ENCODE results near the gene PTPRQ.

The PTPRQ gene

DNA sequence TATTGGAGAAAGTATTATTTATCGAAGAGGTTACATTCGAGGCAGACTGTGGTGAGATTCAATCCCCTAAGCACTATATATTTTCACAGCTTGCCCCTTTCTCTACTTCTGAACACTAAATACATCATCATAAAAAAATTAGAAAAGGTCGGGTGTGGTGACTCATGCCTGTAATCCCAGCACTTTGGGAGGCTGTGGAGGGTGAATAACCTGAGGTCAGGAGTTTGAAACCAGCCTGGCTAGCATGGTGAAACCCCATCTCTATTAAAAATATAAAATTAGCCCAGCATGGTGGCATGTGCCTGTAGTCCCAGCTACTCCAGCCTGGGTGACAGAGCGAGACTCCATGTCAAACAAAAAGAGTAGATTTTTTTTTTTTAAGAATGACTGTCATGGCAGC lies 192.8 kb downstream of the PTPRQ start:
- DNase-seq (ENCODE audit: low spot score) = no peak

DNA sequence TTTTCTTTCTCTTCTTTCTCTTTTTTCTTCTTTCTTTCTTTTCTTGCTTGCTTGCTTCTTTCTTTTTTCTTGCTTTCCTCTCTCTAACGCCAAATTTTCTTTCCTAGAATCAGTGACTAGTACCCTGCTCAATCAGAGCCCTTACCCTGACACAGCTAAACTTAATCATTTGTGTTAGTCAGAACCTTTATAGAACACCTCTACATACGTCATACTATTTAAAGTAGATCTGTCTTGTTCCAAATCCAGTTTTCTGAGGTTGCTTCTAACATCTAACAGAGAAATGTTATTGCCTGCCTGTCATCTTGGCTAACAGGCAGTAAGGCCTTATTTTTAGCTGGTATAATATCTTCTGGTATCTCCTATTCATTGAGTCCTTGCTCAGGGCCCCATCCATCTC lies 197.9 kb downstream of the PTPRQ start:
- no peak for DNase-seq (ENCODE audit: low spot score)

DNA sequence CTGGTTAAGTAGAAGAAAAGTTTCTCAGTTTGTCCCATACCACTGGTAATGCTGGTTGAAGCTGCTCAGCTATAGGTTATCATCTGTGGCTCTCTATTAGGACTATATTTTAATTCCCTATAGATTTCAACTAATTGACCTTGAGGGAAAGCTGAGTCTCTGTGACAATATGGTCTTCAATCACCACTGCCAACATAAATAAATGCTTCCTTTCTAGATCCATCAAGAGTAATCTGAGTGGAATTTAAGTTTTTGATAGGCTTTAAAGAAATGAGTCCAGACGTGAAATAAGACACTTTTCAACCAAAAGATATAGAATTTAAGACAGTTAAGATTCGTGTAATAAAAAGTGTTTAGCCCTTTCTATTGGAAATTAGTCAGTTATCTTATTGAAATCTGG lies 199.9 kb downstream of the PTPRQ start:
- DNase-seq (ENCODE audit: low spot score) = no peak

DNA sequence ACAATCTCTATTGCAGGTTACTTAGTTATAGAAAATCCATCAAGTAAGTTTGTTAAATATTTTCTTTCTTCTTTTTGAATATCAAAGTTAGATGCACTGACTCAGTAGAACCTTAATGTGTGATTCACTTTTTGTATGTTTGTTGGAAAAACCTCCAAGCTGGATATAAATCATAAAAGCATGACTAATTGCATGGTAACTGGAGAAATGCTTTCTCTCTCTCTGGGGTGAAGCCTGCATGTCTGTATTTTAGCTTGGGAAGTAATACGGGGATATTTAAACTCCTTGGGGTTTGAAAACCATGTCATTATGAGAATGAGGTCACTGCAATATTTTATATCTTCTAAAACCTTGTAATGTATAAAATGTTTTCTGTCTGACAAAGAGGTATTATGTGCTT lies 204.8 kb downstream of the PTPRQ start:
- DNase-seq (ENCODE audit: low spot score) = peak; percentile 13

DNA sequence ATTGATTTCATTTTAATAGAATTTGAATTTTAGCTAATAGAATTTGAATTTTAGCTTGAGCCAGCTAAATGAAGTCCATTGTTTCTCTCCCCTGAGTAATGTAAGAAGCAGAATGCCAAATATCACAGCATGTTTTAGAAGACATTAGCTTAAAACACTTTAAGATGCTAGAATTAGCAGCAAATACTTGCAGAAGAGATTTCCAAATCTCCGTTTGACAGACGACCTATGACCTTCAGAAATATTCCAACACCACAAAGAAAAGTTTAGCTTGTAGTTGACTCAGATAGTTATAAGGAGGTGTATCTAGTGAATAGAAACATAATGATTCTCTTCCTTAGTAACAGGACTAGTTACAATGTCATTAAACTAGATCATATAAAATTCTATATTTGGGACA lies 211.7 kb downstream of the PTPRQ start:
- DNase-seq (ENCODE audit: low spot score) = no peak

DNA sequence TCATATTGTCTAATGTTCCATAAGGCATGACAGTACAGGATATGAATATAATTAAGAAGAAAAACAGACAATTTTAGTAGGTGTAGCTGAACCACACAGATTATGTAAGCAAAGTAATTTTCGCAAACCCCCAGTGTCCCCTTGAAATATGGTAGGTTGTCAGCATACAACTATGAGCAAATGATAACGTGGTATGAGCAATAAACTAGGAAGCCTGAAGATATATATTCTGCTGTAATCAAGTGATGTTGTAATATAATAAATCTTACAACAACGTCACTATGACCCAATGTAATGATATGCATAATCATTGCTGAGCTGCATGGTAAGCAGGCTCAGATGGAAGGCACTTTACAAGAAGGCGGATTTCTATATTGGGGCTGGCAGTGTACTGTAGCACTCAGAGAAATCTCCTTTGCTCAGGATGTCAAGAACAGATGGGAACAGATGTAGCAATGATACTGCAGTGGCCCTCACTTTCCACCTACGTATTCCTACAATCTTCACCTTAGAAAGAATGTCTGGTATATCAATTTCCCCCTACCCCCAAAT lies 215.6 kb downstream of the PTPRQ start:
- no peak for DNase-seq (ENCODE audit: low spot score)

DNA sequence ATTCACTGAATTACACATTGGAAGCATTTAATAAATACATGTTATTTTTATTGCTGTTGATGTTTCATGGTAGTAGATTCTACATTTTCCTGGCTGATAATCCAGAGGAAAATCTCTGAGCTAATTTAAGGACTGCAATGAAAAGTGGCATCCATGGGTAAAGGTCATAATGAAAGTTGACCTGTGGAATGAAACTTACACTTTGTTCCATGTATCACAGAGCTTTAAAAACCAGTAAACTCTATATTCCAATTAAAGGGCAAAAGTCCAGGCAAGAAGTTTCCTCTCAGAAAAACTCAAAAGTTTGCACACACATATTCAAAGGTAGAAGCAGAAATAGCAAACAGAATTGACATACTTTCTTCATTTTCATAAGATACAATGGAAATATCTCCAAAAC lies 218.6 kb downstream of the PTPRQ start:
- no peak for DNase-seq (ENCODE audit: low spot score)

DNA sequence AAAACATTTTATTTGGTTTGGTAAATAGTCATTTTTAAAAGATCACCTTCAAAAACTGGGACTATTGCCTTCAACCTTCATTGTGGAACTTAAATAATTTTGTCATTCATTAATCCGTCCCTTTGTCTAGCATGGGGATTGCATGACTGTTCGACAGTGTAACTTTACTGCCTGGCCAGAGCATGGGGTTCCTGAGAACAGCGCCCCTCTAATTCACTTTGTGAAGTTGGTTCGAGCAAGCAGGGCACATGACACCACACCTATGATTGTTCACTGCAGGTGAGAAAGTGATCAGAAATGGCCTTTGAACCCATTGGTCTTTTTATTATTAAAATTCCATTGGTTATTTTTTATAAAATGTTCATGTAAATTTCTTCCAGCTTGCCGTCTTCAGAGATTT lies 226.2 kb downstream of the PTPRQ start:
- DNase-seq (ENCODE audit: low spot score) = no peak

DNA sequence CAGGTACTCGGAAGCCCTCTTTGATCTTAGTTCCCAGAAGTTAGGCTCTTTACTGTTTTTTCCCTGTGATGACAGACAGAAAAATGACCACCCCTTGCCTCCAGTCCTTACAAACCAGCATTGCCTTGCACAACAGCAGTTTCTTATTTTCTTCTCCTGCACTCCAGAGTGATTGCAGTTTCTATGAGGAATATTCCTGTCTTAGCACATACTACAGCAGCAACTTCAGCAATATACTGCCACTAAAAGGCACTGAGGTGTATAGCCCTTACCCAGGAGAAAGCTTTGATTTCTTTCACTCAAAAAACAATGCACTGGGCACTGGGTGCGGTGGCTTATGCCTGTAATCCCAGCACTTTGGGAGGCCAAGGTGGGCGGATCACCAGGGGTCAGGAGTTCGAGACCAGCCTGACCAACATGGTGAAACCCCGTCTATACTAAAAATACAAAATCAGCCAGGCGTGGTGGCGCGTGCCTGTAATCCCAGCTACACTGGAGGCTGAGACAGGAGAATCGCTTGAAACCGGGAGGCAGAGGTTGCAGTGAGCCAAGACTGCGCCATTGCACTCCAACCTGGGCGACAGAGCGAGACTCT lies 232.1 kb downstream of the PTPRQ start:
- DNase-seq (ENCODE audit: low spot score) = peak; percentile 3

DNA sequence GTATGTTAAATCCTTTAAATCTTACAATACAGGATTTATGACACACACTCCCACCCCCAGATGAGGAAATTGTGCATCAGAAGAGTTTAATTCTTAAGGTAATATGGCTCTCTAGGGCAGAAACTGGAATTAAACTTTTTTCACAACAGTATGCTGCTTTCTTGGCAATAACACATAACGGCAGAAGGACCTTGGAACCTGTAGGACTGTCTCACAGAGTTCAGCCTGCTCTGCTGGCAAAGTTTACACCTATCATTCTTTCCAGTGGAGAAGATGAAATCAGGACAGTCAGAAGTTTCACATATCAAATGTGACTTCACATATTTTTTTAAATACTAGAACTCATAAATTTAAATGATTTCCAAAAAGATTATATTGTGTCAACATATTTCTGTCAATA lies 232.8 kb downstream of the PTPRQ start:
- no peak for DNase-seq (ENCODE audit: low spot score)

DNA sequence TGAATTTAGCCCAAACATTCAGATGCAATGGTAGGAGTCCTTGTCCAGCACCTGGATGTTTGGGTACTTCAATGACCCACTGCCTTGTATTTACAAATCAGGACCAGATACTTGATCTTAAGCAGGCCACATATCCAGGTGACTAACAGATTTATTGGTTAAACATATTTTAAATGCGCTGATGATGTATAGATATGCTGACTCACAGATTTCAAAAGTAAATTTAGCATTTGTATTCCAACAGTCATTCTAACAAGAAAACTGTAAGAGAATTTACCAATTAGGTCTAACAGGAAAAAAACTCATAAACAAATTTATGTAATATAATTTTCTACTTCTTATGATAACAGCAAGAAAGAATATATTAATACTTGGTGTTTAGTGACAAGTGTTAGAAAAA lies 234.0 kb downstream of the PTPRQ start:
- no peak for DNase-seq (ENCODE audit: low spot score)

DNA sequence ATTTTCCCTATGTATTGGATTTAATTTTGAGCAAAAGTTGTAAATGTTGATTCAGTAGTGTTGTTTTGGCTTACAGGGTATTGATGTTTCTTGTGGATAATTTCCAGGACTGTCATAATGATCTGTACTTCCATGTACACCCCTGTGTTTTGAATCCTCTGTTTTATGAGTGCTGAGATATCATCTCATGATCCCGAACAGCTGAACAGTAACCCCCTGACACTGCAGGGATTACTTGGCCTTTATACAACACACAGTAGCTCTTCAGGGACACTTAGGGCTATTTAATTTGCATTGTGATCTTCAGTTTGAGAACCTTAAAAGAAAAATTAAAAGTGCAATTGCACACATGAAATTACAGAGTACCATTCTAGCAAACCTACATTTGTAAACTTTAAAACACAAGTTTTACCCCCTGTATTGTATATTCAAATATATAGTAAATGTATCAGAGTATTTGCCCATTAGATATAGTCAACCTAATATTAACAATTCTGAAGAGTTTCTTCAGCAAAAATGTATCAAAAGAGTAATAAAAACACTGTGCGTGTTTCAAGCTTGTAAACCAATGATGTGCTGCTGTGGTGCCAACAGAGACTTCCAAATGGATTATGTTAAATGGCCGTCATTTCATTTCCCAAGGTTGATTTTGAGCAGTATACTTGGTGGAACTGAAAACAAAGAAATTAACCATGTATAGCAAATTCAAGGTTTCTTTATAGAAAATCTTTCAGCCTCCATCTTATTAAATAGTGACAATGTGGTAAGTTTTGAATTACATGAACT lies 235.5 kb downstream of the PTPRQ start:
- no peak for DNase-seq (ENCODE audit: low spot score)

DNA sequence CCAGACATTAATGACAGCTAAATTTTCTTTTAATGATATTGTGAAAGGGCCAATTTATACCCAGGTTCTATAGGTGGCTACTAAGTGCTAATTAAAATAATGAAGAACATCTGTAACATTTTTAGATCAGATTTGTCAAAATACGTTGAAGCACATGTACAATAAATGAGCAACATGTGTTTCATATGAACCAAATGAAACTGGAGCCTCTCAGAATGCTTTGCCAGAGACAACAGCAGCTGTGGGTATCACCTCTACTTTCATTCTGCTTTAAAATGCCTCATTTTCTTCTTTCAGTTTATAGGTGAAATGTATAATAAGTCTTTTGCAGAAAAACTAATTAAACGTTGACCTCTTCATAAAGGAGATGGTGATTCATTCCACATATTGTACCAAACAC lies 237.3 kb downstream of the PTPRQ start:
- no peak for DNase-seq (ENCODE audit: low spot score)

DNA sequence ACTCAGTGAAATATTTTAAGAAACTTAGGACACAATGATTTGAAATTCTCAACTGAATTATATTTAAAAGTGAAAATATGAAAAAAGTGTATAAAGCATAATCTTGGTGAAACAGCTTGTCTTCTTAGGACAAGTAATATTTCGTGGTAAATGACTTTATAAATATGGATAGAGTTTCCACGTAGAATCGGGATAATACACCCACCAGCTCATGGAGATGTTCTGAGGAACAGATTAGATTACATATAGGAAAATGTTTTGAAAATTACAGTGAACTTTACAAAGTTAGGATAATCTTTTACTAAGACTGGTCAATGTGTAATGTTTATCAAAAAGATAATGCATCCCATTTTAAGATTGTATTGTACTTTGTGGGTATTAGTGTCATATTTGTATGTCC lies 237.8 kb downstream of the PTPRQ start:
- DNase-seq (ENCODE audit: low spot score) = no peak

DNA sequence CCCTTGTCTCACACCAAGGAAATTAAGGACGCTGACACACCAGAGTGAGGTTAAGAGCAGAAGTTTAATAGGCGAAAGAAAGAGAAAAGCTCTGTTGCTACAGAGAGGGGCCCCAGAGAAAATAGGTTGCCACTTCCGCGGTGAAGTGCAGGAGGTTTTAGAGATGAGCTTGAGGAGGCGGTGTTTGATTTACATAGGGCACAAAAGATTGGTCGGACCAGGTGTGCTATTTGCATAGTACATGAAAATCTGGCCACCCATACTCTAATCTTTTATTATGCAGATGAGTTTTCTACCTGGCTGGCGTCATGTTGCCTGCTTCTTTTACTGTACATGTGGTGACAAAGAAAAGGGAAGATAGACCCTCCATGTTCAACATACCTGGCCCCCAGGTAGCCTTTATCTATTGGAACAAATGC lies 240.1 kb downstream of the PTPRQ start:
- DNase-seq (ENCODE audit: low spot score) = no peak

DNA sequence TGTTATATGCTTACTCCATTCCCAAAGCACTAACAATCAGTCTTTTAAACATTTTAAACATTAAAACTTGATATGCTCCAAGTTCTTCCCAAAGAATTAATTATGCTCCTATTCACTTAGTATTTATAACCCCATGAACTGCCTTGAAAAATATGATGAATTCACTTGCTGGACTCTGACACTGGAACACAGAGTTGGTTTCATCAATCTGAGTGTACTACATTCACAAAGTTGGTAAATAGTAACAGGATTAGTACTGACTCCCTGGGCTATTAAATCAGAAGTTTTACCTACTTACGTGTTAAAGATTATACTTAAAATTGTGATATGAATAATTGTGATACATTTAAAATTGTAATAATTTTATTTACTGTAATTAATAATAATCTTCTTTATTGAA lies 246.1 kb downstream of the PTPRQ start:
- no peak for DNase-seq (ENCODE audit: low spot score)

DNA sequence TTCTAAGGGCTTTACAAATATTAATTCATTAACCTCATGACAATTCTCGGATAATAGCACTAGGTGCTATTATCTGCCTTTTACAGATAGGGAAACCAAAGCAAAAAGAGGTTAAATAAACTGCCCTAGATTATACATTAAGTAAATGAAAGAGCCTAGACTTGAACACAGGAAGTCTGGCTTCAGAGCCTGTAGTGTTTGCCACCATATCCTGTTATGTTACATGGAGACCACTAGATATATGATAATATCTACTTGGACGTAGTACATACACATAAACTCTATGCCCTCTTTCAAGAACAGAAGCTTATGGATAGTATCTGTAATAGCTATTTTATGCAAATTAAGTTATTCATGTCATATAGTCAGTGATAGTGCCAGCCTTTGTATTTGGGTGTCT lies 246.5 kb downstream of the PTPRQ start:
- no peak for DNase-seq (ENCODE audit: low spot score)

DNA sequence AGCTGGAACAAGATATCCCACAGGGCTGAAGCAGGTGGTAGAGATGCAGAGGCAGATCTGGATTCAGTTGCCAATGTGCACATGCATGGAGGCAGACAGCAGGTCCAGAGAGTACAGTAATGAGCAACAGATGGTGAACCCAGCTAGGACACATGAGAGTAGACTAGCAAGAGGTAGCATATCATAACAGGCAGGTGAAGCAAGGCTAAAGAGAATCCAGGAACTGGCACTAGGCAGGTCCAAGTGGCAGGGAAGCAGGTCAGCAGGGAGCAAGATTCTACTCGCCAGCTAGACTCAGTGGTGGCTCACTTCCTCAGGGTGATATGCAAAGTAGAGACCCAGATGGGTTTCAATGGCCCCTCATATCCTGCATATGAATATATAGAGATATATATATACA lies 248.1 kb downstream of the PTPRQ start:
- no peak for DNase-seq (ENCODE audit: low spot score)

DNA sequence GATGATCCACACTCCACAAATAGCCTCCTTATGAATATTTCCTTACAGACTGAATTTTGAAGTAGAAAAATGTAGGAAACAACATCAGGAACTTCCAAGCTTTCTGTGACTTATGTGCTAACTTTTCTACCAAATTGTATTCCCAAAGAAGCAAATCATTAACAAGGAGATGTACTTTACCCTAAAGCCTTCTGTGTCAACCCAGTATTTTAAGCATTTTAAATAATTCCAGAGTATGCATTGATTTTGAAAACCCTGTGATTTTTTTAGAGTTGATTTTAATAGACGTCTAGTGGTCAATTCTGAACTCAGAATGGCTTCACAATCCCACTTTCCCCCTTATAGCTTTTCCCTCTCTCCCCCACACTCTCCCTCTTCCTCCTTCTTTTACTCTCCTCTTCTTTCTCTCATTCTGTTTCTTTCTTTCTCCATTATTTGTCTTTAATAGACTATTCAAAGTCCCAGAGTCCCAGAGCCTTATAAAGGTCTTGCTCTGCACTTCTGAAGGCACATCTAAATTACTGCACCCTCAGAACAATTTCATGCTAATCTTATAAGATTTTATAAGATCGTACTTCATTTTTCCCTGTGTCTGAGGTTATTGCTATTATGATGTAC lies 253.3 kb downstream of the PTPRQ start:
- no peak for DNase-seq (ENCODE audit: low spot score)

DNA sequence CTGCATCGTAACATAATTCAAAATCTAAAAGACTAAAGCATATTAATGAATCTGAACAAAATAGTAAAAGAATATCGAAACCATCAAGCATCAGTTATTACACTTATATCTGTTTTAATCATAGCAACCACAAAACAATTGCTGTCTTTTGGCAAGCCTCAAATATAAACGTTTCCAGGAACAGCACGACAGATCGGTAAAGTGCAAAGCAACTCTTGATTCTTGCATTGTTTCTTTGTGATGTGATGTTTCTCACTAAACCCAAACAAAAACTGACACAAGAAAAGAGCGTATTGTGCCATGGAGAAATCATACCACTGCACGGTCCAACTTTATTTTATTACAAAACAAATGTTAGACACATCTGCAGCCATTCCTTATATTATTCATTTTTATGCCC lies 254.2 kb downstream of the PTPRQ start:
- DNase-seq (ENCODE audit: low spot score) = no peak

DNA sequence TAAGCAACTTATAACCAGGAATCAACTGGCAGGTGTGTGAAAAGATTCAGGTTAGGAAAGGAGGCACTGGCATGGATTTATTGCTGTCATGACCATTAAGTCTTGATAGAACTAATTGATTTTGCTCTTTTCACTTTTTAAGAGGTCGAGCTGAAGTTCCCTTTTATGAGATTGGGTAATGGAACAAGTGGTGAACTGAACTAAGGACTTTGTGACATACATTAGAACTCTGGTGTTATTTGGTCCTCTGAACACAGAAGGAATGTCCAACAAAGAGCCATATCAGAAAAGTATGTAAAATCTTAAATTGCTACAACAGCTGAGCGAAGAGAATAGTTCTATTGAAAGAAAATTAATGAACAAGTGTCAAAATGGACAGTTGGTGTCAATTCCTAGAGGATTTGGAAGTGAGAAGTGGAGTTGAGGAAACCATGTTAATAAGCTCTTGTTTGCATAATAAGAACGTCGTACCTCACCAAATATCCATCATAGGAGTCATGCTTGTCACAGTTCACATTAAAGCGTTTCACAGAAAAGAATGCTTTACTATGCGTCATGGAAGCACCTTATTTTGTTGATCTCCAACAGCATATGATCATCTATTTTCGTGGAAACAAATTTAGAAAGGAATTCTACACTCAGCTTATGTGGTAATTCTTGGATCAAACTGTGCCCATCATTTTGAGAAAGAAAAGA lies 255.0 kb downstream of the PTPRQ start:
- DNase-seq (ENCODE audit: low spot score) = no peak

DNA sequence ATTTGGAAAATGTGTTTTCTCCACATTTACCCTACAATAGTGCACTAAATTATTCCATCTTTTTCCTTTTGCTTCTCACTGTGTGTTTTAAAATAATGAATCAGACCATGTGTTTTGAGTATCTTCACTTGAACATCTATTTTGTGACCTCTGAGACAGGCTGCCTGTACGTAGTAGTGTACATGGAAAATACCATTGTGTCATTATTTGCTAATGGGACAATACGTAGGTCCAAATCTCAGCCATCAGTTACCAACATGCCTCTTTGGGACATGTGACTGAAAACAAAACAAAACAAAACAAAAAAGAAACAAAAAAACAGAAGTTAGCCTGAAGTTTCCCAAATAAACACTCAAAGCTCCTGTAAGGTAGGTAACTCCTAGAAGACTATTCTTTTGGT lies 256.3 kb downstream of the PTPRQ start:
- no peak for DNase-seq (ENCODE audit: low spot score)

DNA sequence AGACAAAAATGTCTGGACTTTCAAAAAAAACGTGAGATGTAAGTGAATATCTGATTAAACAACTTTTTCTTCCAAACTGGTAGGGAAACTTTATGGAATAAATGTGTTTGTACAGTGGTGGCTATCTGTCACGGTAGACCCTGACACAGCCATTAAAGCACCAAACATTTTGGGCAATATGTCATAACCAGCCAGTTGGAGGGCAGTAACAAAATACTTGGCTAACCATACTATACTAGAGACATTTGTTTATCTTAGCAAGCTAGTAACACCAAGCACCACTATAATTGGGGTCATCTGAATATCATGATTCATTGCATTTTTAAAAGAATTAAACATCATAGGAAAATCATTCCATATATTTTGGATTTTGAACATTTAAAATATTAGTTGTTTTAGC lies 257.4 kb downstream of the PTPRQ start:
- DNase-seq (ENCODE audit: low spot score) = no peak

All from AG08396 (cell line).